ENCODE results near the gene ZNF292. TPM values are rescaled to one million over a fixed set of nuclear protein-coding genes. Genes with fewer than 3 reads are reported as not detected.

Gene ZNF292
- total and polyA plus RNA-seq, 2 experiments from 2014 or later = 20.9 to 38.3 TPM

- no peaks in the 10 kb centered on the region for H4K20me1 ChIP-seq (ENCODE audit: insufficient read depth, poor library complexity, severe bottlenecking)
- H3K4me3 ChIP-seq = no peak overlapping the region
- H3K9me3 ChIP-seq (ENCODE audit: low read depth) = no peaks in the 10 kb centered on the region
- H2AFZ ChIP-seq = no peak overlapping the region
- no peak overlapping the region for H3K27ac ChIP-seq
- DNase-seq (ENCODE audit: low spot score) = no peak
- no peak overlapping the region for H3K4me2 ChIP-seq
- no peaks in the 10 kb centered on the region for H3K27me3 ChIP-seq
- TF ChIP-seq CTCF (IDR thresholded peaks at IDR 0.05; ENCODE audit: poor library complexity) (no peak), EZH2 (IDR thresholded peaks at IDR 0.05; ENCODE audit: borderline replicate concordance) (no peak), EZH2phosphoT487 (IDR thresholded peaks at IDR 0.05; ENCODE audit: low read depth, severe bottlenecking, unreplicated experiment) (no peak)
- H3K4me1 ChIP-seq (ENCODE audit: insufficient read depth) = no peaks in the 10 kb centered on the region
- 98% methylated on average over 7 of the region's 7 CpGs for WGBS (ENCODE audit: low lambda C conversion rate, missing lambda C conversion rate)
- peaks cover 14% of the 10 kb centered on the region for H3K36me3 ChIP-seq (replicated peaks; ENCODE audit: insufficient read depth, low read depth)
- H3K9me2 ChIP-seq (replicated peaks; ENCODE audit: insufficient read depth) = no peaks in the 10 kb centered on the region
- no peaks in the 10 kb centered on the region for H3K79me2 ChIP-seq
These were observed 102.6 kb downstream of the ZNF292 start for GRCh38 chr6:87257975-87258374.

GRCh38 chr6:87259791-87260190, 104.4 kb downstream of the ZNF292 start:
- H3K9me3 ChIP-seq (ENCODE audit: low read depth) = no peaks in the 10 kb centered on the region
- no peaks in the 10 kb centered on the region for H3K27me3 ChIP-seq
- H3K79me2 ChIP-seq = no peaks in the 10 kb centered on the region
- 97% methylated on average over 7 of the region's 7 CpGs for WGBS (ENCODE audit: low lambda C conversion rate, missing lambda C conversion rate)
- H3K27ac ChIP-seq = no peak overlapping the region
- TF ChIP-seq EZH2phosphoT487 (IDR thresholded peaks at IDR 0.05; ENCODE audit: low read depth, severe bottlenecking, unreplicated experiment) = no peak
- no peak for TF ChIP-seq EZH2 (IDR thresholded peaks at IDR 0.05; ENCODE audit: borderline replicate concordance)
- H3K9me2 ChIP-seq (replicated peaks; ENCODE audit: insufficient read depth) = no peaks in the 10 kb centered on the region
- H3K4me3 ChIP-seq = no peak overlapping the region
- no peak overlapping the region for H2AFZ ChIP-seq
- no peaks in the 10 kb centered on the region for H3K4me1 ChIP-seq (ENCODE audit: insufficient read depth)
- peaks cover 14% of the 10 kb centered on the region for H3K36me3 ChIP-seq (replicated peaks; ENCODE audit: insufficient read depth, low read depth)
- no peak overlapping the region for H3K4me2 ChIP-seq
- DNase-seq (ENCODE audit: low spot score) = no peak
- H4K20me1 ChIP-seq (ENCODE audit: insufficient read depth, poor library complexity, severe bottlenecking) = no peaks in the 10 kb centered on the region

- no peak overlapping the region for H3K4me3 ChIP-seq
- TF ChIP-seq CTCF (IDR thresholded peaks at IDR 0.05; ENCODE audit: poor library complexity) (no peak), EZH2phosphoT487 (IDR thresholded peaks at IDR 0.05; ENCODE audit: low read depth, severe bottlenecking, unreplicated experiment) (no peak)
- no peak overlapping the region for H3K4me2 ChIP-seq
- H3K27me3 ChIP-seq = no peaks in the 10 kb centered on the region
- no peaks in the 10 kb centered on the region for H3K9me3 ChIP-seq (ENCODE audit: low read depth)
- peaks cover 14% of the 10 kb centered on the region for H3K36me3 ChIP-seq (replicated peaks; ENCODE audit: insufficient read depth, low read depth)
- H3K4me1 ChIP-seq (ENCODE audit: insufficient read depth) = no peaks in the 10 kb centered on the region
- H3K9me2 ChIP-seq (replicated peaks; ENCODE audit: insufficient read depth) = no peaks in the 10 kb centered on the region
- no peak overlapping the region for H2AFZ ChIP-seq
- H4K20me1 ChIP-seq (ENCODE audit: insufficient read depth, poor library complexity, severe bottlenecking) = no peaks in the 10 kb centered on the region
- DNase-seq (ENCODE audit: low spot score) = no peak
- no peak overlapping the region for H3K27ac ChIP-seq
- H3K79me2 ChIP-seq = no peaks in the 10 kb centered on the region
- WGBS (ENCODE audit: low lambda C conversion rate, missing lambda C conversion rate) = 91% methylated on average over 3 of the region's 3 CpGs
These were observed 106.2 kb downstream of the ZNF292 start for GRCh38 chr6:87261534-87261933.

- 98% methylated on average over 2 of the region's 2 CpGs for WGBS (ENCODE audit: low lambda C conversion rate, missing lambda C conversion rate)
- peaks cover 6% of the 10 kb centered on the region for H3K36me3 ChIP-seq (replicated peaks; ENCODE audit: insufficient read depth, low read depth)
- H3K27me3 ChIP-seq = no peaks in the 10 kb centered on the region
- no peaks in the 10 kb centered on the region for H3K9me2 ChIP-seq (replicated peaks; ENCODE audit: insufficient read depth)
- no peak for TF ChIP-seq EZH2 (IDR thresholded peaks at IDR 0.05; ENCODE audit: borderline replicate concordance)
- no peak for TF ChIP-seq CTCF (IDR thresholded peaks at IDR 0.05; ENCODE audit: poor library complexity)
- TF ChIP-seq EZH2phosphoT487 (IDR thresholded peaks at IDR 0.05; ENCODE audit: low read depth, severe bottlenecking, unreplicated experiment) = no peak
- H3K79me2 ChIP-seq = no peaks in the 10 kb centered on the region
- H2AFZ ChIP-seq = no peak overlapping the region
- H4K20me1 ChIP-seq (ENCODE audit: insufficient read depth, poor library complexity, severe bottlenecking) = no peaks in the 10 kb centered on the region
- H3K9me3 ChIP-seq (ENCODE audit: low read depth) = no peaks in the 10 kb centered on the region
- H3K27ac ChIP-seq = no peak overlapping the region
- H3K4me1 ChIP-seq (ENCODE audit: insufficient read depth) = no peaks in the 10 kb centered on the region
- no peak overlapping the region for H3K4me2 ChIP-seq
- DNase-seq (ENCODE audit: low spot score) = no peak
- H3K4me3 ChIP-seq = no peak overlapping the region
These were observed 109.1 kb downstream of the ZNF292 start for GRCh38 chr6:87264481-87264880.
